Measurements from ENCODE around the gene EXOC3L1.

Gene EXOC3L1

DNA sequence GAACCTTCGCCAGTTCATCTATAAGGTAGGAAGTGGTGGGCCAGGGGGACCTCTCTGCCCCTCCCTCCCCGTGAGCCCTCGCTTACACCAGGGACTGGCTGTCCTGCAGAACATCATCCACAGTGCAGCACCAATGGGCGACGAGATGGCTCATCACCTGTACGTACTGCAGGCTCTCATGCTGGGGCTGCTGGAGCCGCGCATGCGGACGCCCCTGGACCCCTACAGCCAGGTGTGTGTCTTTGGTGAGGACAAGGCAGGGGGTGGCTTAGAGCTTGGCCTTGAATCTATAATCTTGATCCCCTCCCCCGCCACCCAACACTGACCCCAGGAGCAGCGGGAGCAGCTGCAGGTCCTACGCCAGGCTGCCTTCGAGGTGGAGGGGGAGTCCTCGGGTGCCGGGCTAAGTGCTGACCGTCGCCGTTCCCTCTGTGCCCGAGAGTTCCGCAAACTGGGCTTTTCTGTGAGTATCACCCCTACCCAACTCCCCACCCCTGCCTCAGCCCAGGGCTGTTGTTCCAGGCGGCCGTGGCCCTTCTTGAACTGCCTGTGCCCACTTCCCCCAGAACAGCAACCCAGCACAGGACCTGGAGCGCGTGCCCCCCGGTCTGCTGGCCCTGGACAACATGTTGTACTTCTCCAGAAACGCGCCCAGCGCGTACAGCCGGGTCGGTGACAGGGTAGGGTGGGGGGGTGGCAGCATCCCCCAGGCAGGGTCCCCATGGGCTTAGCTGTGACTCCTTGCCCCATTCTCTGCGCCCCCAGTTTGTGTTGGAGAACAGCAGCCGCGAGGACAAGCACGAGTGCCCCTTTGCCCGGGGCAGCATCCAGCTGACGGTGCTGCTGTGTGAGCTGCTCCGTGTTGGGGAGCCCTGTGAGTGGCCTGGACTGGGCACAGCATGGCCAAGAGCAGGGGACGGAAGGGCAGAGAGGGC lies 11.7 kb upstream of the EXOC3L1 start:
- Histone ChIP-seq H3K36me3 (ENCODE audit: control insufficient read depth in 2 of 2, insufficient read depth in 1 of 2, low read length in 2 of 2) (peaks cover 0 to 72% of the 10 kb centered on the region in 2 experiments; a peak in 2 of 3 replicates), H3K9me3 (ENCODE audit: control insufficient read depth, insufficient read depth, low read depth, low read length) (no peaks in the 10 kb centered on the region), H3K4me3 (ENCODE audit: low read depth, low read length) (no peak overlapping the region), H3K27ac (ENCODE audit: extremely low read depth, low read depth, low read length) (no peak overlapping the region), H3K4me1 (ENCODE audit: control insufficient read depth, insufficient read depth, low read length) (no peaks in the 10 kb centered on the region)
- no peak for TF ChIP-seq KLF8 (tag by site-specific recombination; IDR thresholded peaks at IDR 0.05)
- TF ChIP-seq ZNF654 (tag by site-specific recombination; IDR thresholded peaks at IDR 0.05; ENCODE audit: low read depth): no peak
- TF ChIP-seq ZNF223 (tag by site-specific recombination; IDR thresholded peaks at IDR 0.05): no peak
- TF ChIP-seq ZNF629 (tag by site-specific recombination; IDR thresholded peaks at IDR 0.05): no peak
- TF ChIP-seq GLIS1 (tag by site-specific recombination; IDR thresholded peaks at IDR 0.05): no peak
- no peak for TF ChIP-seq ZSCAN23 (tag by site-specific recombination; IDR thresholded peaks at IDR 0.05)
- TF ChIP-seq ZBTB21 (tag by site-specific recombination; IDR thresholded peaks at IDR 0.05): no peak
- TF ChIP-seq ZNF664 (tag by site-specific recombination; IDR thresholded peaks at IDR 0.05): no peak
- TF ChIP-seq, protein P1, sequence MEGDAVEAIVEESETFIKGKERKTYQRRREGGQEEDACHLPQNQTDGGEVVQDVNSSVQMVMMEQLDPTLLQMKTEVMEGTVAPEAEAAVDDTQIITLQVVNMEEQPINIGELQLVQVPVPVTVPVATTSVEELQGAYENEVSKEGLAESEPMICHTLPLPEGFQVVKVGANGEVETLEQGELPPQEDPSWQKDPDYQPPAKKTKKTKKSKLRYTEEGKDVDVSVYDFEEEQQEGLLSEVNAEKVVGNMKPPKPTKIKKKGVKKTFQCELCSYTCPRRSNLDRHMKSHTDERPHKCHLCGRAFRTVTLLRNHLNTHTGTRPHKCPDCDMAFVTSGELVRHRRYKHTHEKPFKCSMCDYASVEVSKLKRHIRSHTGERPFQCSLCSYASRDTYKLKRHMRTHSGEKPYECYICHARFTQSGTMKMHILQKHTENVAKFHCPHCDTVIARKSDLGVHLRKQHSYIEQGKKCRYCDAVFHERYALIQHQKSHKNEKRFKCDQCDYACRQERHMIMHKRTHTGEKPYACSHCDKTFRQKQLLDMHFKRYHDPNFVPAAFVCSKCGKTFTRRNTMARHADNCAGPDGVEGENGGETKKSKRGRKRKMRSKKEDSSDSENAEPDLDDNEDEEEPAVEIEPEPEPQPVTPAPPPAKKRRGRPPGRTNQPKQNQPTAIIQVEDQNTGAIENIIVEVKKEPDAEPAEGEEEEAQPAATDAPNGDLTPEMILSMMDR (tag by site-specific recombination; IDR thresholded peaks at IDR 0.05): no peak
- TF ChIP-seq, protein P2, sequence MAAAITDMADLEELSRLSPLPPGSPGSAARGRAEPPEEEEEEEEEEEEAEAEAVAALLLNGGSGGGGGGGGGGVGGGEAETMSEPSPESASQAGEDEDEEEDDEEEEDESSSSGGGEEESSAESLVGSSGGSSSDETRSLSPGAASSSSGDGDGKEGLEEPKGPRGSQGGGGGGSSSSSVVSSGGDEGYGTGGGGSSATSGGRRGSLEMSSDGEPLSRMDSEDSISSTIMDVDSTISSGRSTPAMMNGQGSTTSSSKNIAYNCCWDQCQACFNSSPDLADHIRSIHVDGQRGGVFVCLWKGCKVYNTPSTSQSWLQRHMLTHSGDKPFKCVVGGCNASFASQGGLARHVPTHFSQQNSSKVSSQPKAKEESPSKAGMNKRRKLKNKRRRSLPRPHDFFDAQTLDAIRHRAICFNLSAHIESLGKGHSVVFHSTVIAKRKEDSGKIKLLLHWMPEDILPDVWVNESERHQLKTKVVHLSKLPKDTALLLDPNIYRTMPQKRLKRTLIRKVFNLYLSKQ (tag by site-specific recombination; IDR thresholded peaks at IDR 0.05; ENCODE audit: borderline replicate concordance): no peak
- ChIA-PET POLR2A (interaction anchor here (1.2 to 1.5 kb wide), 2 partner anchors 9 to 23 kb away, joined by 5 to 6 read pairs; partner anchors contain the start of gene E2F4), CTCF (no interaction called here)

- no peak for TF ChIP-seq ZFHX2 (tag by site-specific recombination; conservative IDR thresholded peaks at IDR 0.05)
- H3K4me3 ChIP-seq (ENCODE audit: low read depth, low read length): no peak overlapping the region
- ChIA-PET POLR2A (interaction anchor here (0.6 to 1.5 kb wide), 4 partner anchors 8 to 194 kb away, joined by 3 to 9 read pairs (median 4); partner anchors contain the start of genes E2F4 and TMEM208), CTCF (interaction anchor here (0.6 kb wide), 1 partner anchor 222 kb away, joined by 3 read pairs; no protein-coding TSS in a partner anchor)
- H3K4me1 ChIP-seq (ENCODE audit: control insufficient read depth, insufficient read depth, low read length): no peaks in the 10 kb centered on the region
- H3K36me3 ChIP-seq (ENCODE audit: control insufficient read depth in 2 of 2, insufficient read depth in 1 of 2, low read length in 2 of 2): peaks cover 0 to 78% of the 10 kb centered on the region in 2 experiments; a peak in 2 of 3 replicates
- H3K9me3 ChIP-seq (ENCODE audit: control insufficient read depth, insufficient read depth, low read depth, low read length): no peaks in the 10 kb centered on the region
- no peak overlapping the region for H3K27ac ChIP-seq (ENCODE audit: extremely low read depth, low read depth, low read length)
These were observed 10.6 kb upstream of the EXOC3L1 start for GRCh38 chr16:67200491-67200890.

DNA sequence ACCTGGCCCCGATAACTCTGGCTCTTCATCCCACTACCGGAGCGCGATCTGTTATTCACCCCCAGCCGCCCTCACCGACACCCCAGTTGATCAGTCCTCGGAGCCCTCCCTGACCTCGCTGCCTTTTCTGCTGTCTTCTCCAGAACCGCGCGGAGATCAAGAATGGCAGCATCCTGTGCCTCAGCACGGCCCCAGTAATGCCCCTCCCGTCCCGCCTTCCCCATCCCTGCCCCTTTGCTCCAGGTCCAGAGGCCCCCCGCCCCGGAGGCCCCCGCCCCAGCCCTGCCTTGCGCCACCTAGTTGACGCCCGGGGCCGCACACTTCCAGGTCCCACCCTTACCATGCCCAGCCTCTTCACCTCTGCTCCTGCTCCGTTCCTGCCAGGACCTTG lies 9.9 kb upstream of the EXOC3L1 start:
- H3K27ac ChIP-seq (ENCODE audit: extremely low read depth, low read depth, low read length): no peak overlapping the region
- ChIA-PET POLR2A (interaction anchor here (1.5 kb wide), 1 partner anchor 27 kb away, joined by 4 read pairs; the partner anchor contains the start of gene TMEM208), CTCF (no interaction called here)
- H3K9me3 ChIP-seq (ENCODE audit: control insufficient read depth, insufficient read depth, low read depth, low read length): no peaks in the 10 kb centered on the region
- H3K36me3 ChIP-seq (ENCODE audit: control insufficient read depth in 2 of 2, insufficient read depth in 1 of 2, low read length in 2 of 2): peaks cover 6 to 85% of the 10 kb centered on the region in 2 experiments; a peak in 2 of 3 replicates
- no peak overlapping the region for H3K4me3 ChIP-seq (ENCODE audit: low read depth, low read length)
- no peak for TF ChIP-seq HOXC10 (CRISPR knock-in tag; IDR thresholded peaks at IDR 0.05)
- TF ChIP-seq ZNF510 (tag by site-specific recombination; IDR thresholded peaks at IDR 0.05; ENCODE audit: insufficient replicate concordance): no peak
- peak; percentile 39 for TF ChIP-seq KLF1 (tag by site-specific recombination; IDR thresholded peaks at IDR 0.05)
- TF ChIP-seq, protein P3, sequence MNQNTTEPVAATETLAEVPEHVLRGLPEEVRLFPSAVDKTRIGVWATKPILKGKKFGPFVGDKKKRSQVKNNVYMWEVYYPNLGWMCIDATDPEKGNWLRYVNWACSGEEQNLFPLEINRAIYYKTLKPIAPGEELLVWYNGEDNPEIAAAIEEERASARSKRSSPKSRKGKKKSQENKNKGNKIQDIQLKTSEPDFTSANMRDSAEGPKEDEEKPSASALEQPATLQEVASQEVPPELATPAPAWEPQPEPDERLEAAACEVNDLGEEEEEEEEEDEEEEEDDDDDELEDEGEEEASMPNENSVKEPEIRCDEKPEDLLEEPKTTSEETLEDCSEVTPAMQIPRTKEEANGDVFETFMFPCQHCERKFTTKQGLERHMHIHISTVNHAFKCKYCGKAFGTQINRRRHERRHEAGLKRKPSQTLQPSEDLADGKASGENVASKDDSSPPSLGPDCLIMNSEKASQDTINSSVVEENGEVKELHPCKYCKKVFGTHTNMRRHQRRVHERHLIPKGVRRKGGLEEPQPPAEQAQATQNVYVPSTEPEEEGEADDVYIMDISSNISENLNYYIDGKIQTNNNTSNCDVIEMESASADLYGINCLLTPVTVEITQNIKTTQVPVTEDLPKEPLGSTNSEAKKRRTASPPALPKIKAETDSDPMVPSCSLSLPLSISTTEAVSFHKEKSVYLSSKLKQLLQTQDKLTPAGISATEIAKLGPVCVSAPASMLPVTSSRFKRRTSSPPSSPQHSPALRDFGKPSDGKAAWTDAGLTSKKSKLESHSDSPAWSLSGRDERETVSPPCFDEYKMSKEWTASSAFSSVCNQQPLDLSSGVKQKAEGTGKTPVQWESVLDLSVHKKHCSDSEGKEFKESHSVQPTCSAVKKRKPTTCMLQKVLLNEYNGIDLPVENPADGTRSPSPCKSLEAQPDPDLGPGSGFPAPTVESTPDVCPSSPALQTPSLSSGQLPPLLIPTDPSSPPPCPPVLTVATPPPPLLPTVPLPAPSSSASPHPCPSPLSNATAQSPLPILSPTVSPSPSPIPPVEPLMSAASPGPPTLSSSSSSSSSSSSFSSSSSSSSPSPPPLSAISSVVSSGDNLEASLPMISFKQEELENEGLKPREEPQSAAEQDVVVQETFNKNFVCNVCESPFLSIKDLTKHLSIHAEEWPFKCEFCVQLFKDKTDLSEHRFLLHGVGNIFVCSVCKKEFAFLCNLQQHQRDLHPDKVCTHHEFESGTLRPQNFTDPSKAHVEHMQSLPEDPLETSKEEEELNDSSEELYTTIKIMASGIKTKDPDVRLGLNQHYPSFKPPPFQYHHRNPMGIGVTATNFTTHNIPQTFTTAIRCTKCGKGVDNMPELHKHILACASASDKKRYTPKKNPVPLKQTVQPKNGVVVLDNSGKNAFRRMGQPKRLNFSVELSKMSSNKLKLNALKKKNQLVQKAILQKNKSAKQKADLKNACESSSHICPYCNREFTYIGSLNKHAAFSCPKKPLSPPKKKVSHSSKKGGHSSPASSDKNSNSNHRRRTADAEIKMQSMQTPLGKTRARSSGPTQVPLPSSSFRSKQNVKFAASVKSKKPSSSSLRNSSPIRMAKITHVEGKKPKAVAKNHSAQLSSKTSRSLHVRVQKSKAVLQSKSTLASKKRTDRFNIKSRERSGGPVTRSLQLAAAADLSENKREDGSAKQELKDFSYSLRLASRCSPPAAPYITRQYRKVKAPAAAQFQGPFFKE (tag by site-specific recombination; IDR thresholded peaks at IDR 0.05; ENCODE audit: borderline replicate concordance): no peak
- no peak for TF ChIP-seq ZNF423 (tag by site-specific recombination; IDR thresholded peaks at IDR 0.05)
- no peaks in the 10 kb centered on the region for H3K4me1 ChIP-seq (ENCODE audit: control insufficient read depth, insufficient read depth, low read length)

Data from HEK293 (cell line).